ENCODE measurements around the gene SLC16A5. TPM values are rescaled to one million over a fixed set of nuclear protein-coding genes. Genes with fewer than 3 reads are reported as not detected.
A peak's percentile ranks its signal among the peaks of the same experiment; 100 is the strongest.

The SLC16A5 gene
- total RNA-seq, 1 donor from 2014 or later = 50.9 TPM

GRCh38 chr17:75049706-75050105 lies 38.0 kb upstream of the SLC16A5 start:
- Mint-ChIP-seq H3K9me3 (ENCODE audit: unreplicated experiment) (no peaks in the 10 kb centered on the region), H3K4me3 (ENCODE audit: unreplicated experiment) (no peak overlapping the region), H3K27me3 (ENCODE audit: unreplicated experiment) (peaks cover 2% of the 10 kb centered on the region), H3K4me1 (ENCODE audit: unreplicated experiment) (peaks cover 22% of the 10 kb centered on the region), H3K36me3 (ENCODE audit: low read depth, unreplicated experiment) (peaks cover 11% of the 10 kb centered on the region), H3K27ac (ENCODE audit: unreplicated experiment) (no peak overlapping the region)
- TF ChIP-seq CTCF (IDR thresholded peaks at IDR 0.05; ENCODE audit: unreplicated experiment) = no peak
- DNase-seq (ENCODE audit: low spot score) = no peak

- no peak overlapping the region for H3K27ac Mint-ChIP-seq (ENCODE audit: unreplicated experiment)
- no peak overlapping the region for H3K4me3 Mint-ChIP-seq (ENCODE audit: unreplicated experiment)
- H3K9me3 Mint-ChIP-seq (ENCODE audit: unreplicated experiment) = no peaks in the 10 kb centered on the region
- DNase-seq (ENCODE audit: low spot score) = no peak
- H3K27me3 Mint-ChIP-seq (ENCODE audit: unreplicated experiment) = peaks cover 2% of the 10 kb centered on the region
- H3K36me3 Mint-ChIP-seq (ENCODE audit: low read depth, unreplicated experiment) = peaks cover 15% of the 10 kb centered on the region
- no peak for TF ChIP-seq CTCF (IDR thresholded peaks at IDR 0.05; ENCODE audit: unreplicated experiment)
- H3K4me1 Mint-ChIP-seq (ENCODE audit: unreplicated experiment) = peaks cover 11% of the 10 kb centered on the region
These were observed 35.8 kb upstream of the SLC16A5 start for GRCh38 chr17:75051941-75052340.

GRCh38 chr17:75059369-75060345 lies 28.1 kb upstream of the SLC16A5 start:
- TF ChIP-seq CTCF (IDR thresholded peaks at IDR 0.05; ENCODE audit: unreplicated experiment) = no peak
- H3K27ac Mint-ChIP-seq (ENCODE audit: unreplicated experiment) = peak overlapping the region; percentile 65
- H3K4me1 Mint-ChIP-seq (ENCODE audit: unreplicated experiment) = peaks cover 3% of the 10 kb centered on the region
- H3K9me3 Mint-ChIP-seq (ENCODE audit: unreplicated experiment) = no peaks in the 10 kb centered on the region
- DNase-seq (ENCODE audit: low spot score) = no peak
- no peak overlapping the region for H3K4me3 Mint-ChIP-seq (ENCODE audit: unreplicated experiment)
- H3K27me3 Mint-ChIP-seq (ENCODE audit: unreplicated experiment) = peaks cover 3% of the 10 kb centered on the region
- peaks cover 31% of the 10 kb centered on the region for H3K36me3 Mint-ChIP-seq (ENCODE audit: low read depth, unreplicated experiment)

GRCh38 chr17:75060434-75061054 lies 27.2 kb upstream of the SLC16A5 start:
- Mint-ChIP-seq H3K4me3 (ENCODE audit: unreplicated experiment) (no peak overlapping the region), H3K27ac (ENCODE audit: unreplicated experiment) (no peak overlapping the region), H3K9me3 (ENCODE audit: unreplicated experiment) (no peaks in the 10 kb centered on the region), H3K36me3 (ENCODE audit: low read depth, unreplicated experiment) (peaks cover 31% of the 10 kb centered on the region), H3K4me1 (ENCODE audit: unreplicated experiment) (peaks cover 3% of the 10 kb centered on the region), H3K27me3 (ENCODE audit: unreplicated experiment) (peaks cover 3% of the 10 kb centered on the region)
- DNase-seq (ENCODE audit: low spot score) = no peak
- TF ChIP-seq CTCF (IDR thresholded peaks at IDR 0.05; ENCODE audit: unreplicated experiment) = no peak

GRCh38 chr17:75061055-75061438 lies 26.7 kb upstream of the SLC16A5 start:
- Mint-ChIP-seq H3K4me3 (ENCODE audit: unreplicated experiment) (no peak overlapping the region), H3K9me3 (ENCODE audit: unreplicated experiment) (no peaks in the 10 kb centered on the region), H3K36me3 (ENCODE audit: low read depth, unreplicated experiment) (peaks cover 29% of the 10 kb centered on the region), H3K4me1 (ENCODE audit: unreplicated experiment) (peaks cover 3% of the 10 kb centered on the region), H3K27ac (ENCODE audit: unreplicated experiment) (no peak overlapping the region), H3K27me3 (ENCODE audit: unreplicated experiment) (peaks cover 3% of the 10 kb centered on the region)
- no peak for TF ChIP-seq CTCF (IDR thresholded peaks at IDR 0.05; ENCODE audit: unreplicated experiment)
- DNase-seq (ENCODE audit: low spot score) = no peak

All from endothelial cell (in vitro differentiated cells).